GM23338 (cell line): ENCODE results near the gene SNRPB2. TPM values are rescaled to one million over a fixed set of nuclear protein-coding genes. Genes with fewer than 3 reads are reported as not detected.

Source experiments
- ATAC-seq: fragments of 200-7000 bp; cut with Tn5 transposase; 3 replicates; pipeline ENCODE4 v1.9.1; 2020
- DNase-seq: peaks from one replicate; pipeline ENCODE4 v3.0.0-alpha.2; 2015; ENCODE audit warnings: low spot score
- H2AFZ ChIP-seq: fragments of 200-600 bp; sonication (generic); 2 replicates; pipeline ENCODE4 v1.8.0; 2016; ENCODE audit warnings: antibody characterized with exemption, mild to moderate bottlenecking, moderate library complexity
- H3F3A ChIP-seq: fragments of 200-600 bp; sonication (generic); replicated peaks from 2 replicates; pipeline ENCODE4 v1.8.0; 2017; ENCODE audit warnings: antibody characterized with exemption, mixed run types, low read depth
- H3K27ac ChIP-seq: fragments of 200-600 bp; sonication (generic); 2 replicates; pipeline ENCODE4 v1.6.1; 2016; ENCODE audit warnings: low read depth
- H3K27me3 ChIP-seq: fragments of 200-600 bp; sonication (generic); 2 replicates; pipeline ENCODE4 v1.8.0; 2016; ENCODE audit warnings: mild to moderate bottlenecking, mixed run types, moderate library complexity; ENCODE audit not compliant: insufficient read depth
- H3K36me3 ChIP-seq: fragments of 200-600 bp; sonication (generic); 2 replicates; pipeline ENCODE4 v1.8.0; 2016; ENCODE audit warnings: mild to moderate bottlenecking; ENCODE audit not compliant: insufficient read depth
- H3K4me1 ChIP-seq: fragments of 200-600 bp; sonication (generic); 2 replicates; pipeline ENCODE4 v1.8.0; 2016; ENCODE audit warnings: mild to moderate bottlenecking, moderate library complexity; ENCODE audit not compliant: insufficient read depth
- H3K4me2 ChIP-seq: fragments of 200-600 bp; sonication (generic); 2 replicates; pipeline ENCODE4 v1.7.1; 2017; ENCODE audit warnings: mixed run types
- H3K4me3 ChIP-seq: fragments of 200-600 bp; sonication (generic); 2 replicates; pipeline ENCODE4 v1.6.1; 2016; ENCODE audit warnings: mixed run types
- H3K79me2 ChIP-seq: fragments of 200-600 bp; sonication (generic); replicated peaks from 2 replicates; pipeline ENCODE4 v1.8.0; 2017; ENCODE audit warnings: mild to moderate bottlenecking; ENCODE audit not compliant: insufficient read depth
- H3K9me2 ChIP-seq: fragments of 200-600 bp; sonication (generic); 2 replicates; pipeline ENCODE4 v1.8.0; 2017; ENCODE audit not compliant: insufficient read depth
- H4K20me1 ChIP-seq: fragments of 200-600 bp; sonication (generic); replicated peaks from 2 replicates; pipeline ENCODE4 v1.8.0; 2017; ENCODE audit warnings: mild to moderate bottlenecking; ENCODE audit not compliant: insufficient read depth
- H3K27ac Mint-ChIP-seq: 2 replicates; pipeline ENCODE4 v1.8.0; 2020; ENCODE audit warnings: inconsistent platforms, mild to moderate bottlenecking, moderate library complexity, mixed read lengths
- H3K27me3 Mint-ChIP-seq: 3 replicates; pipeline ENCODE4 v1.8.0; 2022; ENCODE audit warnings: low read depth, mild to moderate bottlenecking, moderate library complexity, mixed read lengths, inconsistent platforms; ENCODE audit not compliant: insufficient read depth, poor library complexity
- H3K36me3 Mint-ChIP-seq: 3 replicates; pipeline ENCODE4 v1.8.0; 2021; ENCODE audit warnings: low read depth, mild to moderate bottlenecking, inconsistent platforms, moderate library complexity, mixed read lengths
- H3K4me1 Mint-ChIP-seq: 3 replicates; pipeline ENCODE4 v1.8.0; 2020; ENCODE audit warnings: mild to moderate bottlenecking, inconsistent platforms, mixed read lengths
- H3K4me3 Mint-ChIP-seq: 3 replicates; pipeline ENCODE4 v1.8.0; 2021; ENCODE audit warnings: moderate library complexity, mild to moderate bottlenecking, inconsistent platforms, mixed read lengths
- H3K9me3 Mint-ChIP-seq: 3 replicates; pipeline ENCODE4 v1.8.0; 2020; ENCODE audit warnings: moderate library complexity, mild to moderate bottlenecking, inconsistent platforms, mixed read lengths
- CREB1 ChIP-seq: fragments of 250-450 bp; sonication (Bioruptor Pico); IDR thresholded peaks from 2 replicates; pipeline ENCODE4 v1.5.0; 2020; ENCODE audit warnings: low read depth, mild to moderate bottlenecking, moderate library complexity
- CTCF ChIP-seq, 2 experiments: fragments of 200-600 bp in 1 of 2; sonication (generic) in 1 of 2; conservative IDR thresholded peaks; 2 replicates each; pipeline versions ENCODE4 v1.5.1 to v1.6.1; 2016 to 2017; ENCODE audit warnings: antibody characterized with exemption in 2 of 2, low read depth in 2 of 2, mild to moderate bottlenecking in 2 of 2, moderate library complexity in 1 of 2
- EZH2 ChIP-seq: fragments of 200-600 bp; sonication (generic); IDR thresholded peaks from one replicate; pipeline ENCODE4 v1.8.0; 2017; ENCODE audit warnings: antibody characterized with exemption, mild to moderate bottlenecking, low read depth; ENCODE audit not compliant: unreplicated experiment
- EZH2phosphoT487 ChIP-seq: fragments of 200-600 bp; sonication (generic); IDR thresholded peaks from one replicate; pipeline ENCODE4 v1.8.1; 2018; ENCODE audit warnings: antibody characterized with exemption; ENCODE audit not compliant: unreplicated experiment
- JUNB ChIP-seq: IDR thresholded peaks from one replicate; pipeline ENCODE4 v1.6.1; 2016; ENCODE audit warnings: antibody characterized with exemption; ENCODE audit not compliant: unreplicated experiment
- NANOG ChIP-seq: IDR thresholded peaks from 2 replicates; pipeline ENCODE4 v1.6.1; 2016; ENCODE audit warnings: antibody characterized with exemption, borderline replicate concordance
- REST ChIP-seq: IDR thresholded peaks from one replicate; pipeline ENCODE4 v1.6.1; 2018; ENCODE audit warnings: antibody characterized with exemption; ENCODE audit not compliant: unreplicated experiment
- STAT1 ChIP-seq: IDR thresholded peaks from one replicate; pipeline ENCODE4 v1.6.1; 2016; ENCODE audit warnings: antibody characterized with exemption; ENCODE audit not compliant: unreplicated experiment
- ZNF114 ChIP-seq: fragments of 250-450 bp; sonication (Bioruptor Pico); IDR thresholded peaks from 2 replicates; pipeline ENCODE4 v1.5.0; 2020; ENCODE audit warnings: mild to moderate bottlenecking, moderate library complexity
- polyA plus RNA-seq: library from polyadenylated mRNA; unstranded; fragments of >200 nt; fragmentation: Nextera tagmentation; extraction: Ambion mirVana; gene quantifications from 2 replicates; pipeline ENCODE4 v1.2.1, GENCODE V29; 2016
- total RNA-seq: library from RNA; depleted of rRNA; stranded (reverse); fragments of >200 nt; shearing (Covaris generic); gene quantifications from 2 replicates; pipeline ENCODE4 v1.2.3, GENCODE V29; 2014
- TF ChIP-seq, protein P1 (sequence below): fragments of 250-450 bp; sonication (Bioruptor Pico); IDR thresholded peaks from 2 replicates; pipeline ENCODE4 v1.5.0; 2020; ENCODE audit warnings: mild to moderate bottlenecking, moderate library complexity

SNRPB2 gene
- total and polyA plus RNA-seq, 2 experiments from 2014 or later = 94.9 to 377 TPM

DNA sequence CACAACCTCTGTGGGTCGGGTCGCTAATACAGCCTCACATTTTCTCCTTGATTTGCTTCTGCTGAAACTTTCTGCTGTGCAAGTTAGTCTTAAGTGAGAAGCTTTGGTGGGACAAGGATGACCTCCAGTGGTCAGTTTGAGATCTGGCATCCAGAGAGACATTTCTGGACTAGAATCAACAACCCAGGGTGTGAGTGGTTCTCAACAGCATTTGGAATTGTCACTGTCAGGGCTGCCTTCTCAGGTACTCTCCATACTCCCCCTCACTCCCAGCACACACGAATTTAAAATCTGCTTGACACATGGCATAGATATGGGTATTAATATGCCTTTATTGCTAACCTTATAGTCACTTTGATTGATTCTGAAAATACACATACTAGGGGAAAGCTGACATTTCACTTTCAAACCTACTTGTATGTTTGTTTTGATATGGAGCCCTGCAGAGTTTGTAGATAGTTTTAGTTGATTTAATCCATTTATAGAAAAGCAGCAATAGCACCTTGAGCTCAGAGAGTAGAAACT, 31.5 kb downstream of the SNRPB2 start:
- H3K4me3 Mint-ChIP-seq = no peak overlapping the region
- Histone ChIP-seq H4K20me1 (no peaks in the 10 kb centered on the region), H3K9me2 (no peaks in the 10 kb centered on the region), H3K79me2 (no peaks in the 10 kb centered on the region), H3F3A (no peaks in the 10 kb centered on the region), H3K4me2 (peak overlapping the region; percentile 39), H3K27me3 (no peaks in the 10 kb centered on the region), H3K4me3 (no peak overlapping the region), H3K4me1 (peaks cover 7% of the 10 kb centered on the region), H3K36me3 (no peaks in the 10 kb centered on the region), H3K27ac (no peak overlapping the region), H2AFZ (peak overlapping the region; percentile 92; the same call in 1 of the 2 replicates)
- H3K27me3 Mint-ChIP-seq = peaks cover 3% of the 10 kb centered on the region
- H3K9me3 Mint-ChIP-seq = peaks cover 5% of the 10 kb centered on the region; the same call in 2 of the 3 replicates
- DNase-seq = peak; percentile 85
- no peak overlapping the region for H3K27ac Mint-ChIP-seq
- TF ChIP-seq CTCF (conservative IDR thresholded peaks at IDR 0.05; ENCODE audit: low read depth in 2 of 2) = peak; percentile 83 to 93
- TF ChIP-seq STAT1 = no peak
- peaks cover 19% of the 10 kb centered on the region for H3K4me1 Mint-ChIP-seq
- H3K36me3 Mint-ChIP-seq = peaks cover 3% of the 10 kb centered on the region; the same call in 2 of the 3 replicates
- peak; percentile 93 for ATAC-seq

DNA sequence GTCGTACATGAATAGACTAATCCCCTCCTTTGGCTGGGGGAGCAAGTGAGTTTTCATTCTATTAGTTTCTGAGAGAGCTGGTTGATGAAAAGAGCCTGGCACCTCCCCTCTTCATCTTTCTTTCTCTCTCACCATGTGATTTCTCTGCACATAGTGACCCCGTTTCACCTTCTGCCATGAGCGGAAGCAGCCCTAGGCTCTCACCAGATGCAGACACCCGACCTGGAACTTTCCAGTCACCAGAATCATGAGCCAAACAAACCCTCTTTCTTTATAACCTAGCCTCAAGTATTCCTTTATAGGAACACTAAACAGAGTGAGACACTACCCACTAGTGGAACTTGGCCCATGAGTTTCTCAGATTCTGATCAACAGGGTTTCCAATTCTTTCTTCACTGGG, 34.7 kb downstream of the SNRPB2 start:
- peaks cover 4% of the 10 kb centered on the region; the same call in 2 of the 3 replicates for H3K9me3 Mint-ChIP-seq
- H3K4me1 Mint-ChIP-seq = peaks cover 16% of the 10 kb centered on the region
- H3K9me2 ChIP-seq = no peaks in the 10 kb centered on the region; the same call in 1 of the 2 replicates
- H3K36me3 Mint-ChIP-seq = no peaks in the 10 kb centered on the region
- ATAC-seq (no peak), DNase-seq (no peak)
- H2AFZ ChIP-seq = peak overlapping the region; percentile 91
- peaks cover 3% of the 10 kb centered on the region for H3K27me3 Mint-ChIP-seq
- no peaks in the 10 kb centered on the region for H3K36me3 ChIP-seq
- H3K4me3 ChIP-seq = no peak overlapping the region
- H3K27ac Mint-ChIP-seq = no peak overlapping the region
- H4K20me1 ChIP-seq = no peaks in the 10 kb centered on the region
- H3F3A ChIP-seq = no peaks in the 10 kb centered on the region
- H3K27me3 ChIP-seq = no peaks in the 10 kb centered on the region
- no peaks in the 10 kb centered on the region for H3K79me2 ChIP-seq
- H3K4me3 Mint-ChIP-seq = no peak overlapping the region
- no peak overlapping the region for H3K4me2 ChIP-seq
- no peak overlapping the region for H3K27ac ChIP-seq
- peaks cover 7% of the 10 kb centered on the region; the same call in 1 of the 2 replicates for H3K4me1 ChIP-seq
- no peak for TF ChIP-seq STAT1
- no peak for TF ChIP-seq NANOG
- TF ChIP-seq REST = no peak
- TF ChIP-seq ZNF114 (CRISPR knock-in tag) = no peak
- TF ChIP-seq, protein P1, sequence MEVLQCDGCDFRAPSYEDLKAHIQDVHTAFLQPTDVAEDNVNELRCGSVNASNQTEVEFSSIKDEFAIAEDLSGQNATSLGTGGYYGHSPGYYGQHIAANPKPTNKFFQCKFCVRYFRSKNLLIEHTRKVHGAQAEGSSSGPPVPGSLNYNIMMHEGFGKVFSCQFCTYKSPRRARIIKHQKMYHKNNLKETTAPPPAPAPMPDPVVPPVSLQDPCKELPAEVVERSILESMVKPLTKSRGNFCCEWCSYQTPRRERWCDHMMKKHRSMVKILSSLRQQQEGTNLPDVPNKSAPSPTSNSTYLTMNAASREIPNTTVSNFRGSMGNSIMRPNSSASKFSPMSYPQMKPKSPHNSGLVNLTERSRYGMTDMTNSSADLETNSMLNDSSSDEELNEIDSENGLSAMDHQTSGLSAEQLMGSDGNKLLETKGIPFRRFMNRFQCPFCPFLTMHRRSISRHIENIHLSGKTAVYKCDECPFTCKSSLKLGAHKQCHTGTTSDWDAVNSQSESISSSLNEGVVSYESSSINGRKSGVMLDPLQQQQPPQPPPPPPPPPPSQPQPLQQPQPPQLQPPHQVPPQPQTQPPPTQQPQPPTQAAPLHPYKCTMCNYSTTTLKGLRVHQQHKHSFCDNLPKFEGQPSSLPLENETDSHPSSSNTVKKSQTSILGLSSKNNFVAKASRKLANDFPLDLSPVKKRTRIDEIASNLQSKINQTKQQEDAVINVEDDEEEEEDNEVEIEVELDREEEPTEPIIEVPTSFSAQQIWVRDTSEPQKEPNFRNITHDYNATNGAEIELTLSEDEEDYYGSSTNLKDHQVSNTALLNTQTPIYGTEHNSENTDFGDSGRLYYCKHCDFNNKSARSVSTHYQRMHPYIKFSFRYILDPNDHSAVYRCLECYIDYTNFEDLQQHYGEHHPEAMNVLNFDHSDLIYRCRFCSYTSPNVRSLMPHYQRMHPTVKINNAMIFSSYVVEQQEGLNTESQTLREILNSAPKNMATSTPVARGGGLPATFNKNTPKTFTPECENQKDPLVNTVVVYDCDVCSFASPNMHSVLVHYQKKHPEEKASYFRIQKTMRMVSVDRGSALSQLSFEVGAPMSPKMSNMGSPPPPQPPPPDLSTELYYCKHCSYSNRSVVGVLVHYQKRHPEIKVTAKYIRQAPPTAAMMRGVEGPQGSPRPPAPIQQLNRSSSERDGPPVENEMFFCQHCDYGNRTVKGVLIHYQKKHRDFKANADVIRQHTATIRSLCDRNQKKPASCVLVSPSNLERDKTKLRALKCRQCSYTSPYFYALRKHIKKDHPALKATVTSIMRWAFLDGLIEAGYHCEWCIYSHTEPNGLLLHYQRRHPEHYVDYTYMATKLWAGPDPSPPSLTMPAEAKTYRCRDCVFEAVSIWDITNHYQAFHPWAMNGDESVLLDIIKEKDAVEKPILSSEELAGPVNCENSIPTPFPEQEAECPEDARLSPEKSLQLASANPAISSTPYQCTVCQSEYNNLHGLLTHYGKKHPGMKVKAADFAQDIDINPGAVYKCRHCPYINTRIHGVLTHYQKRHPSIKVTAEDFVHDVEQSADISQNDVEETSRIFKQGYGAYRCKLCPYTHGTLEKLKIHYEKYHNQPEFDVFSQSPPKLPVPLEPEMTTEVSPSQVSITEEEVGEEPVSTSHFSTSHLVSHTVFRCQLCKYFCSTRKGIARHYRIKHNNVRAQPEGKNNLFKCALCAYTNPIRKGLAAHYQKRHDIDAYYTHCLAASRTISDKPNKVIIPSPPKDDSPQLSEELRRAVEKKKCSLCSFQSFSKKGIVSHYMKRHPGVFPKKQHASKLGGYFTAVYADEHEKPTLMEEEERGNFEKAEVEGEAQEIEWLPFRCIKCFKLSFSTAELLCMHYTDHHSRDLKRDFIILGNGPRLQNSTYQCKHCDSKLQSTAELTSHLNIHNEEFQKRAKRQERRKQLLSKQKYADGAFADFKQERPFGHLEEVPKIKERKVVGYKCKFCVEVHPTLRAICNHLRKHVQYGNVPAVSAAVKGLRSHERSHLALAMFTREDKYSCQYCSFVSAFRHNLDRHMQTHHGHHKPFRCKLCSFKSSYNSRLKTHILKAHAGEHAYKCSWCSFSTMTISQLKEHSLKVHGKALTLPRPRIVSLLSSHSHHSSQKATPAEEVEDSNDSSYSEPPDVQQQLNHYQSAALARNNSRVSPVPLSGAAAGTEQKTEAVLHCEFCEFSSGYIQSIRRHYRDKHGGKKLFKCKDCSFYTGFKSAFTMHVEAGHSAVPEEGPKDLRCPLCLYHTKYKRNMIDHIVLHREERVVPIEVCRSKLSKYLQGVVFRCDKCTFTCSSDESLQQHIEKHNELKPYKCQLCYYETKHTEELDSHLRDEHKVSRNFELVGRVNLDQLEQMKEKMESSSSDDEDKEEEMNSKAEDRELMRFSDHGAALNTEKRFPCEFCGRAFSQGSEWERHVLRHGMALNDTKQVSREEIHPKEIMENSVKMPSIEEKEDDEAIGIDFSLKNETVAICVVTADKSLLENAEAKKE (CRISPR knock-in tag) = no peak
- TF ChIP-seq EZH2 = no peak
- no peak for TF ChIP-seq CREB1 (CRISPR knock-in tag)
- no peak for TF ChIP-seq JUNB
- no peak for TF ChIP-seq EZH2phosphoT487
